HUES48 (cell line): Measurements from ENCODE around the gene MBNL3.

Experiments
- H3K27ac ChIP-seq: one replicate; pipeline ENCODE4 v1.7.0; 2013; ENCODE audit warnings: low read depth, low read length, inconsistent platforms
- H3K27me3 ChIP-seq: 2 replicates; pipeline ENCODE4 v1.6.1; 2013; ENCODE audit warnings: mild to moderate bottlenecking, low read length; ENCODE audit not compliant: control insufficient read depth, insufficient read depth
- H3K36me3 ChIP-seq: 2 replicates; pipeline ENCODE4 v1.6.1; 2013; ENCODE audit warnings: low read length; ENCODE audit not compliant: control insufficient read depth, insufficient read depth
- H3K4me1 ChIP-seq: 2 replicates; pipeline ENCODE4 v1.6.1; 2013; ENCODE audit warnings: mild to moderate bottlenecking, low read length; ENCODE audit not compliant: control insufficient read depth, insufficient read depth
- H3K4me3 ChIP-seq: 2 replicates; pipeline ENCODE4 v1.5.1; 2013; ENCODE audit warnings: mild to moderate bottlenecking, low read depth, low read length
- H3K9ac ChIP-seq: 2 replicates; pipeline ENCODE4 v1.6.1; 2013; ENCODE audit warnings: mild to moderate bottlenecking, low read depth, low read length, moderate library complexity
- H3K9me3 ChIP-seq: 2 replicates; pipeline ENCODE4 v1.6.1; 2013; ENCODE audit warnings: low read length; ENCODE audit not compliant: control insufficient read depth, insufficient read depth

Gene MBNL3

GRCh38 chrX:132395026-132395425 lies 93.8 kb downstream of the MBNL3 start:
- H3K27me3 ChIP-seq: 0 out of 2 replicates have a peak, but pooled peaks cover 2% of the 10 kb centered on the region
- H3K4me3 ChIP-seq: no peak overlapping the region
- no peaks in the 10 kb centered on the region for H3K9me3 ChIP-seq
- H3K27ac ChIP-seq: no peak overlapping the region
- H3K4me1 ChIP-seq: no peaks in the 10 kb centered on the region
- H3K36me3 ChIP-seq: no peaks in the 10 kb centered on the region
- no peak overlapping the region for H3K9ac ChIP-seq

GRCh38 chrX:132394591-132394990 lies 94.2 kb downstream of the MBNL3 start:
- Histone ChIP-seq H3K36me3 (no peaks in the 10 kb centered on the region), H3K9ac (no peak overlapping the region), H3K9me3 (no peaks in the 10 kb centered on the region), H3K27ac (no peak overlapping the region), H3K27me3 (0 out of 2 replicates have a peak, but pooled peaks cover 2% of the 10 kb centered on the region), H3K4me1 (no peaks in the 10 kb centered on the region), H3K4me3 (no peak overlapping the region)

GRCh38 chrX:132393992-132394391 lies 94.8 kb downstream of the MBNL3 start:
- no peak overlapping the region for H3K27ac ChIP-seq
- 0 out of 2 replicates have a peak, but pooled peaks cover 2% of the 10 kb centered on the region for H3K27me3 ChIP-seq
- no peaks in the 10 kb centered on the region for H3K36me3 ChIP-seq
- H3K4me1 ChIP-seq: no peaks in the 10 kb centered on the region
- H3K4me3 ChIP-seq: no peak overlapping the region
- H3K9ac ChIP-seq: no peak overlapping the region
- H3K9me3 ChIP-seq: no peaks in the 10 kb centered on the region

- Histone ChIP-seq H3K9ac (no peak overlapping the region), H3K27me3 (0 out of 2 replicates have a peak, but pooled peaks cover 2% of the 10 kb centered on the region), H3K36me3 (no peaks in the 10 kb centered on the region), H3K9me3 (no peaks in the 10 kb centered on the region), H3K4me3 (no peak overlapping the region), H3K27ac (no peak overlapping the region), H3K4me1 (no peaks in the 10 kb centered on the region)
Observed at GRCh38 chrX:132393485-132393884, 95.4 kb downstream of the MBNL3 start.

- 0 out of 2 replicates have a peak, but pooled peaks cover 2% of the 10 kb centered on the region for H3K27me3 ChIP-seq
- no peaks in the 10 kb centered on the region for H3K36me3 ChIP-seq
- H3K4me1 ChIP-seq: no peaks in the 10 kb centered on the region
- no peak overlapping the region for H3K4me3 ChIP-seq
- H3K9me3 ChIP-seq: no peaks in the 10 kb centered on the region
- H3K27ac ChIP-seq: no peak overlapping the region
- no peak overlapping the region for H3K9ac ChIP-seq
Observed at GRCh38 chrX:132393085-132393484, 95.8 kb downstream of the MBNL3 start.

- Histone ChIP-seq H3K4me1 (no peaks in the 10 kb centered on the region), H3K27me3 (0 out of 2 replicates have a peak, but pooled peaks cover 2% of the 10 kb centered on the region), H3K9me3 (no peaks in the 10 kb centered on the region), H3K9ac (no peak overlapping the region), H3K36me3 (no peaks in the 10 kb centered on the region), H3K27ac (no peak overlapping the region), H3K4me3 (no peak overlapping the region)
Observed at GRCh38 chrX:132390792-132391191, 98.0 kb downstream of the MBNL3 start.

GRCh38 chrX:132389480-132389879 lies 99.4 kb downstream of the MBNL3 start:
- no peak overlapping the region for H3K9ac ChIP-seq
- no peak overlapping the region for H3K4me3 ChIP-seq
- H3K27ac ChIP-seq: no peak overlapping the region
- peaks cover 2% of the 10 kb centered on the region; the same call in 1 of the 2 replicates for H3K27me3 ChIP-seq
- H3K9me3 ChIP-seq: no peaks in the 10 kb centered on the region
- H3K4me1 ChIP-seq: no peaks in the 10 kb centered on the region
- H3K36me3 ChIP-seq: no peaks in the 10 kb centered on the region

GRCh38 chrX:132388371-132388770 lies 100.5 kb downstream of the MBNL3 start:
- no peak overlapping the region for H3K9ac ChIP-seq
- no peak overlapping the region for H3K27ac ChIP-seq
- no peaks in the 10 kb centered on the region for H3K9me3 ChIP-seq
- H3K27me3 ChIP-seq: peaks cover 2% of the 10 kb centered on the region; the same call in 1 of the 2 replicates
- no peak overlapping the region for H3K4me3 ChIP-seq
- H3K4me1 ChIP-seq: no peaks in the 10 kb centered on the region
- no peaks in the 10 kb centered on the region for H3K36me3 ChIP-seq

GRCh38 chrX:132384301-132384700 lies 104.5 kb downstream of the MBNL3 start:
- no peaks in the 10 kb centered on the region for H3K9me3 ChIP-seq
- H3K27ac ChIP-seq: no peak overlapping the region
- H3K4me1 ChIP-seq: no peaks in the 10 kb centered on the region
- no peaks in the 10 kb centered on the region for H3K36me3 ChIP-seq
- H3K9ac ChIP-seq: no peak overlapping the region
- H3K4me3 ChIP-seq: no peak overlapping the region
- H3K27me3 ChIP-seq: no peaks in the 10 kb centered on the region; the same call in 1 of the 2 replicates

GRCh38 chrX:132382068-132382467 lies 106.8 kb downstream of the MBNL3 start:
- Histone ChIP-seq H3K4me3 (no peak overlapping the region), H3K27ac (no peak overlapping the region), H3K4me1 (0 out of 2 replicates have a peak, but pooled peaks cover 5% of the 10 kb centered on the region), H3K9me3 (no peaks in the 10 kb centered on the region), H3K9ac (no peak overlapping the region), H3K27me3 (no peaks in the 10 kb centered on the region; the same call in 1 of the 2 replicates), H3K36me3 (no peaks in the 10 kb centered on the region)

- Histone ChIP-seq H3K36me3 (no peaks in the 10 kb centered on the region), H3K9ac (no peak overlapping the region), H3K4me3 (no peak overlapping the region), H3K4me1 (0 out of 2 replicates have a peak, but pooled peaks cover 5% of the 10 kb centered on the region), H3K27me3 (peaks cover 7% of the 10 kb centered on the region), H3K9me3 (no peaks in the 10 kb centered on the region), H3K27ac (no peak overlapping the region)
Observed at GRCh38 chrX:132378281-132378680, 110.6 kb downstream of the MBNL3 start.
